Hematopoietic multipotent progenitor cell (in vitro differentiated cells): ENCODE measurements around the gene LGI4. TPM values are rescaled to one million over a fixed set of nuclear protein-coding genes. Genes with fewer than 3 reads are reported as not detected.
"Not testable (repeated sequence)": the region's sequence is repeated elsewhere in the genome, so short reads cannot be mapped to it uniquely, and the experiment has no call there.

Experiments used
- DNase-seq, 3 donors: peaks; one replicate each; pipeline ENCODE4 v3.0.0-alpha.2; 2011 to 2015; ENCODE audit warnings: low read depth in 2 of 3, low spot score in 2 of 3
- total RNA-seq: library from RNA; depleted of rRNA; stranded (reverse); fragments of >200 nt; gene quantifications from one replicate; pipeline ENCODE4 v1.2.3, GENCODE V29; 2012

Gene LGI4
- total RNA-seq, 1 donor: 0.27 TPM

GRCh38 chr19:35161434-35161743, 26.5 kb upstream of the LGI4 start:
- DNase-seq: no peak

GRCh38 chr19:35160629-35161433, 26.0 kb upstream of the LGI4 start:
- DNase-seq: no peak

DNA sequence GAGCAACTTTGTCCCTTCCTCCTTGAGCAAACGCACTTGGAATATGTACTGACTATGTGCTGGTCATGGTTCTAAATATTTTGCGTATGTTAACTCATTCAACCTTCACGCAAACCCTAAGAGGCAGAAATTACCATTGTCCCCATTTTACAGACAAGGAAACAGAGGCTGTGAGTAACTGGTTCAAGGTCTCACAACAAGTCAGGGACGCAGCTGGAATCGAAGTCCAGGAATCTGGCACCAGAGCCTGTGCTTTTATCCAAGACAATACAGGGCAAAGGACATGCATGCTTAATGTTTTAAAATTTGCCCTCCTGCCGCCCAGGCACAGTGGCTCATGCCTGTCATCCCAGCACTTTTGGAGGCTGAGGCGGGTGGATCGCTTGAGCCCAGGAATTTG, 24.7 kb upstream of the LGI4 start:
- DNase-seq: no peak

- no peak for DNase-seq
Observed at GRCh38 chr19:35157431-35157830, 22.6 kb upstream of the LGI4 start.

GRCh38 chr19:35156673-35157014, 21.8 kb upstream of the LGI4 start:
- DNase-seq: no peak

DNA sequence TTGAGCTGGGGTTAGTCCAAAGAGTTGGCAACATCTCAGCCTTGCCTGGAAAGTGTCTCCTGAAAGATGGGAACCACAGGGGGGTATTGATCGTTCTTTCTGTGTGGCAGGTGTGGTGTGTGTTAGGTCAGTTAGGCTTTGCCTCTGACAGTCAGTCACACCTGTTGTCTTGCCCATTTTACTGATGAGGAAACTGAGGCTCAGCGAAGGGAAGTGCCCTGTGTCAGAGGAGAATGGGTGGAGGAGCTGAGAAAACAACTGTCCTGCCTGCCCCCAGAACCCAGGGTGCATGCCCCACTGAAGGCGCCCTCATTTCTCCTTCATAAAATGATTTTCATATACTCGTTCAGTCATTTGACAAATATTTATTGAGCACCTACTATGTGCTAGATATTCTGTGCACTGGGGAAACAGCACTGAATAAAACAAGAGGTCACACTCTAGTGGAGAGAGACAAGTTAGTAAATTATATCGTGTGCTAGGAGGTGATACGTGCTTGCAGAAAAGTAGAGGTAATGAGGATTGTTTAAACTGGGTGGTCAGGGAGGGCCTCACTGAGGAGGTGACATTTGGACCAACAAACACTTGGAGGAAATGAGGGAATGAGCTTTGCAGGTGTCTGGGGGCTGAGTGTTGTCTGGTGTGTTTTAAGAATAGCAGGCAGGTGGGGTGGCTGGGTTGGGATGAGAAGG, 21.3 kb upstream of the LGI4 start:
- no peak for DNase-seq

- no peak for DNase-seq
Observed at GRCh38 chr19:35155441-35155840, 20.6 kb upstream of the LGI4 start.

DNA sequence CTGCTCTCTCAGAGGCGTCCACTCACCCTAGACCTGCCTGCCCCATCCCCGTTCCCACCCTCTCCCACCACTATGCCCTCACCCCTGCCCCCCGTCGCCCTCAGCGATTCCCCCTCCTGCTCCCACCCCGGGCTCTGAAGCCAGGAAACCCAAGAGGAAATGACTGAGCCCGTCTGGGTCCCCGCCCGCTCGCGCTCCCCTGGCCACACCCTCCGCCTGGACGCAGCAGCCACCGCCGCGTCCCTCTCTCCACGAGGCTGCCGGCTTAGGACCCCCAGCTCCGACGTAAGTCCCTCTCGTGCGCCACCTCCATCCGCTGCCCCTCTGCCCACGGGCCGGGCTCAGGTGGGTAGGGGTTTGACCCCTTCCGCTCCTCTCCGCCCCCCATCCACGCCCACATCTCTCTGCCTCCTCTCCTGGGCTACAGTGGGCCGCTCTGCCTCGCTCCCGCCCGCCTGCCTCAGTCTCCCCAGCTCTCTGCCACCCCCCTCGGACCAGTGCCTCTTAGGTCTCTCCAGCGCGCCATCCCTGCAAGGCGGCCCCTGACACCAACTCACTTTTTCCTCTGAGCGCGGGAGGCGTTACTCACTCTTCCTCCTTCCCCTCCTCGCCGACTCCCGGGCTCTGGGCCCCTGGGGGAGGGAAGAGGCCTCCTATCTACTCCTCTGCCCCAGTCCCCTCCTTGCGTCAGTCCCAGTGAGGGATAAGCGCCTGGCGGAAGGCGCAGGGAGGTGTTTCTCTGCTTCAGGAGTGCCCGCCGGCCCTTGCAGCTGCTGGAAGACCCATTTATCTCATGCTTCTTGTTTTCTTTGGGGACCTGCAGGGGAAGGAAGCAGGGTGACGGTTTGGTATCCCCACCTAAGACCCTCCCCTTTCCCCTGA, 19.9 kb upstream of the LGI4 start, which contains the start of gene FXYD5:
FXYD5 (plus strand) TSS at position 211 of the 882 bp plus-strand sequence. CDS start 816 bp downstream, outside the sequence.
- peak in 2 of 3 donors; percentile 76 to 81 for DNase-seq

- peak in 2 of 3 donors; percentile 61 to 69 for DNase-seq
Observed at GRCh38 chr19:35153701-35154524, 19.1 kb upstream of the LGI4 start.

- not testable (repeated sequence) for DNase-seq
Observed at GRCh38 chr19:35153129-35153522, 18.3 kb upstream of the LGI4 start.

DNA sequence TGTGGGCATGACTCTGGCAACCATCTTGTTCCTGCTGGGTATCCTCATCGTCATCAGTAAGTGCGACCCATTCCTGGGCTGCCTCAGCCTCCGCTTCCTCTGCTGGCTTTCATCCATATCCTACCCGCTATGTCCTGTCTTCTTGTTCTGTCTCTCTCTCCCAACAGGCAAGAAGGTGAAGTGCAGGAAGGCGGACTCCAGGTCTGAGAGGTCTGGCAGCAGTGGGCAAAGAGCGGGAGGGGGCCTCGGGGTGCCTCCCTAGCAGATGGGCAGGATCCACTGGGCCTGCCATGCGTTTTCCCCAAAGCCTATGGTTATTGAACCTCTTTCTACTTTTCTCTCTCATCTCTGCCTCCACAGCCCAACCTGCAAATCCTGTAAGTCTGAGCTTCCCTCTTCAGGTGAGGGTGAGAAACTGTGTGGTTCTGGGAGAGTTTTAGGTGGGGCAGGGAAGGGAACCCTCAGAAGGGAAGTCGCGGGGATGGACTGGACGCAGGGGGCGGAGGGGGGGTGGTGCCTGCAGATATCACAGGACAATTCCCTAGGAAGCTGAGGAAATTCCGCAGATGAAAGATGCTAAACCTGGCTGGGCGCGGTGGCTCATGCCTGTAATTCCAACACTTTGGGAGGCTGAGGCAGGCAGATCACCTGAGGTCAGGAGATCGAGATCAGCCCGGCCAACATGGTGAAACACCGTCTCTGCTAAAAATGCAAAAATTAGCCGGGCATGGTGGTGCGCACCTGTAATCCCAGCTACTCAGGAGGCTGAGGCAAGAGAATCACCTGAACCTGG, 16.6 kb upstream of the LGI4 start:
- no peak for DNase-seq

DNA sequence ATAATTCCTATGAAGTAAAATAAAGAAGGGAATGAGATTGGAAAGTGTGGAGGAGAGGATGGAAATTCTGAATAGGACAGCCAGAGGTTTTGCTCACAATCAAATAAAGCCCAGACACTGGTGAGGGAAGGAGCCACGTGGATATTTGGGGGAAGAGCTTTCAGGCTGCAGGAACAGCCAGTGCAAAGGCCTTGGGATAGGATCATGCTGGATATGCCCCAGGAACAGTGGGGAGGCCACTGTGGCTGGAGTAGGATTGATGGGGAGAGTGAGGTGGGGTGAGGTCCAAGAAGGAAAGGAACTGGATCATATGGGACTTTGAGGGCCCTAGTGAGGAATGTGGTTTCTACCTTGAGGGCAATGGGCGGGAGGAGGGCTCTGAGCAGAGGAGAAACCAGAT, 15.6 kb upstream of the LGI4 start:
- DNase-seq: no peak

DNA sequence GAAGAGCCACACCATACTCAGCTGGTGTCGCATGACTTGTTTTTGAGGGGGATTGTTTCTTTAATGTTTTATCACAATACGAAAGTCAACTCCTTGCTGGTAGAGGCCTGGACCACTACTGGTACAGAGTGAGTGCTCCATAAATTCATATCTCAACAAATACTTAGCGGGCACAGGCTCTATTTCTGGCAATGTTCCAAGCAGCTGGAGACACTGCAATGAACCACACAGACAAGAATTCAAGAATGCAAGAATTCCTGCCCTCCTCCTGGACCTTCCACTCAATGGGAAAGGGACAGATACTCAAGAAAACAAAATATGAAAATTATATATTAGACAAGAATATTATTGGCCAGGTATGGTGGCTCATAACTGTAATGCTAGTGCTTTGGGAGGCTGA, 14.6 kb upstream of the LGI4 start:
- DNase-seq: no peak

DNA sequence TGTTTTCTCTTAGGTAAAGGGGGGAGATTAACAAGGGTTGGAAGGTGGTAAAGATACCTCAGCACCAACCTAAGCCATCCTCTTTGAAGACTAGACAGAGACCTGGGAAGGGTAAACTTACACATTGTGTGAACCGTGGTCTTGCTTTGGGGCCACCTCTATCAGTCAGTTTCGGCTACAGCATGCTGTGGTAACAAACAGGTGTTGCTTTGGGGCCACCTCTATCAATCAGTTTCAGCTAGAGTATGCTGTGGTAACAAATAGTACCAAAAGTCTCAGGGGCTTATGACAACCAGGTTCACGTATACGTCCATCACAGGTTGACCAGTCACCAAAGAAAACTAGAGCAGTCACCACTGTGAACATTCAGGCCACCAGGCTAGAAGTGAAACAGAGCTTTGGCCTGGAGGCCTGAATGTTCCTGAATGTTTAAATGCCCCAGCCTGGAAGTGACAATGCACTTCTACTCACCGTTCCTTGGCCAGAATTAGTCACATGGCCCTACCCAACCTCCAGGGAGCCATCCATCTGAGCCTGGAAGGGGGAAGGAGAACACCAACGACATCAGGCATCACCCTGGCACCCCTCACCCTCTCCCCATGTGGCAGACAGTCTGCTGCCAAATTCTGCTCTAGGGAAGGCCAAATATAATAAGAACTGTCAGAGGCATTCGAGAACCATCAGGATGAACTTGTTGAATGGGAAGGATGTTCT, 12.0 kb upstream of the LGI4 start:
- DNase-seq: peak in 1 of 3 donors; percentile 44

DNA sequence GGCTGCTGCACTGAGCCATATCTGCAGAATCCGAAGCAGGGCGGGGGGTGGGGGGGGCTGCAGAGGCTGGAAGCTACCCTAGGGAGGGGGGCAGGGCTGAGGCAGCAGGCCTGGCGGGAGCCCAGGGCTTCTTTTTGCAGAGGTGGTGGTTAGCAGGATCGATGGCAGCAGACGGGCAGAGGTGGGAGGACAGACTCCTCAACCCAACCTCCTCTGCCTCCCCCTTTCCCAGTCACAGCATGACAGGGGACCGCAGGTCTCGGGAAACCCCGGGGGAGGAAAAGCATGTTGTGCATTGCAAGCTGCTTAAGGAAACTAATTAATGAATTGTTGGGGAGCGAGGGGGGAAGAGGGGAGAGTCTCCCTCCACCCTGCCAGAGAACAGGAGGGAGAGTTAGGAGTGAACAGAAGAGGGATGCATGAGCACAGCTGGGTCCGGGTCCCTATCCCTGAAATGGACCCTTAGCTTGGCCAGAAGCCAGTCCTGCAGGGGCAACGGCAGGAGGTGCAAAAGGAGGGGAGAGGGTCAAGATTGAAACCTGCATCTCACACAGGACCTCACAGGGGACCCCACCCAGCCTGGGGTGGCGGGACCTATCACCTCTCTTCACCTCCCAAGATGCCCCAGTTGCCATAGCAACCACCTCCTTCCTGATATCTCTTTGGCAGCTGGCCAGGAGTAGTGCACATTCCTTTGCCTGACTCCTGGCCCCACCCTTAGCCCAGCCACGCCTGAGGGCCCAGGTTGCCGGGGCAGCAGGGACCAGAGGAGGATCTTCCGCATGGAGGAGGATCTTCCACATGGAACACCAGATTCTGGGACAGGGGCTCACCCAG, 10.0 kb upstream of the LGI4 start:
- no peak for DNase-seq

- DNase-seq: no peak
Observed at GRCh38 chr19:35144259-35144599, 9.4 kb upstream of the LGI4 start.

GRCh38 chr19:35143818-35144217, 9.0 kb upstream of the LGI4 start:
- DNase-seq: no peak

DNA sequence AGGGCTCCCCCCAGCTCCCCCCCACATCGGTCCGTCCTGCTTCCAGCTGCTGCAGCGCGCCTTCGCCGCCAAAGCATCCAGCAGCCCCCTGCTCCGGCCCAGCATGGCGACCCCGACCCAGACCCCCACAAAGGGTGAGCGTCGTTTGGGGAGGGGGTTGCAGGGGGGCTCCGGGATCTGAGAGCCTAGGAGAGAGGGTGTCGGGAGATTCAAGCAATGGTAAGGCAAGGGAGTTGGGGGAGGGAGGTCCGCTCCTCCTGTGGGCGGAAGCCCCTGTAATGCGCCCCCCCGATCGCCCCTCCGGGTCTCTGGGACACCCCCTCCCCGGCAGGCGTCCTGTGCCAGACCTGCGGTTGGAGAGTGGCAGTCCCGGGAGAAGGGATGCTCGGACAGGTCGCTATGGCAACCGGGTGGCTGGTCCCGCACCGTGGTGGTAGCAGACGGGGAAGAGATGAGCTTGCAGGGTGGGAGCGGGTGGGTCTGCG, 8.4 kb upstream of the LGI4 start, which contains the start of gene FXYD7:
FXYD7 (plus strand) TSS at position 25 of the 485 bp plus-strand sequence; CDS start at position 104, 79 bp downstream.
- no peak for DNase-seq
